ENCODE measurements around the gene ZDHHC11.
"Not testable (repeated sequence)": the region's sequence is repeated elsewhere in the genome, so short reads cannot be mapped to it uniquely, and the experiment has no call there.

DNA sequence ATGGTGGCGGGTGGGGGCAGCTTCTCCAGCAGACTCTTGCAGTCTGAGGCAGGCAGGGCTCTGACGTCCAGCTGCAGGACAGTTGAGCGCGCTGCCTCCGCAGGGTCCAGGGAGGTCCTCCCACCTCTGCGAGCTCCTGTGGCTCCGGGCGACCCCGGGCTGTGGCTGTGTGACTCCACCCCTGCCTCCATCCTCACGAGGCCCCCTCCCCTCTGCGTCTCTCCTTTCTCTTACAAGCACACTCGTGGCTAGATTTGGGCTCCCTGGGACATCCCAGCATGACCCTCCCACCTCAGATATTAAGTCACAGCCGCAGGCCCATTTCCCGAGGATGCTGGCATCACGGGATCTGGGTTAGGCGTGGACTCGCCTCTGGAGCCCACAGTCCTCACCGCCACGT, 100.6 kb downstream of the ZDHHC11 start:
- not testable (repeated sequence) for TF ChIP-seq CTCF, POLR2A, POLR2AphosphoS5 (IDR thresholded peaks at IDR 0.05)

Measured in upper lobe of left lung (tissue), 4 donors.